Nephron (organoid): ENCODE measurements around the gene TMEM120B.
A peak's percentile ranks its signal among the peaks of the same experiment; 100 is the strongest.
"Not testable (repeated sequence)": the region's sequence is repeated elsewhere in the genome, so short reads cannot be mapped to it uniquely, and the experiment has no call there.

Experiments
- H3K27ac Mint-ChIP-seq, 3 experiments: 2 replicates each; pipeline ENCODE4 v1.8.0; 2020; ENCODE audit warnings: mixed read lengths in 3 of 3, mild to moderate bottlenecking in 2 of 3, moderate library complexity in 1 of 3
- H3K27me3 Mint-ChIP-seq: 2 replicates; pipeline ENCODE4 v1.8.0; 2021; ENCODE audit warnings: low read depth, mild to moderate bottlenecking, moderate library complexity, mixed read lengths
- H3K36me3 Mint-ChIP-seq: 2 replicates; pipeline ENCODE4 v1.8.0; 2020; ENCODE audit warnings: low read depth, mixed read lengths
- H3K4me1 Mint-ChIP-seq: 2 replicates; pipeline ENCODE4 v1.8.0; 2020; ENCODE audit warnings: mixed read lengths
- H3K4me3 Mint-ChIP-seq, 3 experiments: 2 replicates each; pipeline ENCODE4 v1.8.0; 2020; ENCODE audit warnings: mild to moderate bottlenecking in 3 of 3, mixed read lengths in 3 of 3, moderate library complexity in 2 of 3
- H3K9me3 Mint-ChIP-seq: 2 replicates; pipeline ENCODE4 v1.8.0; 2020; ENCODE audit warnings: mixed read lengths
- TF ChIP-seq, protein P1 (sequence below), 3 experiments: fragments of 200-600 bp; sonication (generic); IDR thresholded peaks; one replicate each; pipeline ENCODE4 v1.5.0; 2021; ENCODE audit warnings: antibody characterized with exemption in 3 of 3; ENCODE audit not compliant: unreplicated experiment in 3 of 3

Gene TMEM120B

DNA sequence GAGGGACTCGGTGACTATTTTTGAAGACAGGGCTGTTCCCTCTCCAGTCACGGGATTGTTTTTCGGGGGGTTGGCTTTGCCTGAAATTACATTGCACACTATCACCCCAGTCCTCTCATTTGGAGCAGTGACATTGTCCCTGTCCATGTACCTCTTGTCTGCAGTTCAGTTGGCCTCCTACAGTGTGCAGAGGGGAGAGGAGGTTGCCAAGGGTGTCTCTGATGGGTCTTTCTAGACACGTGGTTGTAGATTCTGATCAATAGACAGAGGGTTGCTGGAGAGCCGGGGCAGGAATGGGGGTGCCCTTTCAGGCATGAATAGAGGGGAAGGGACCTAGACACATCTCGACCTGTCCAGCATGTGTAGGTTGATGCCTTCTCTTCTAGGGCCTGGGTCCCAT lies 1.2 kb downstream of the TMEM120B start:
- H3K27me3 Mint-ChIP-seq: no peaks in the 10 kb centered on the region
- H3K4me3 Mint-ChIP-seq: peak overlapping the region; percentile 85 to 92 (median 90)
- H3K9me3 Mint-ChIP-seq: peaks cover 3% of the 10 kb centered on the region
- H3K27ac Mint-ChIP-seq: peak overlapping the region; percentile 69 to 96 (median 70)
- H3K36me3 Mint-ChIP-seq: peaks cover 6% of the 10 kb centered on the region
- TF ChIP-seq, protein P1, sequence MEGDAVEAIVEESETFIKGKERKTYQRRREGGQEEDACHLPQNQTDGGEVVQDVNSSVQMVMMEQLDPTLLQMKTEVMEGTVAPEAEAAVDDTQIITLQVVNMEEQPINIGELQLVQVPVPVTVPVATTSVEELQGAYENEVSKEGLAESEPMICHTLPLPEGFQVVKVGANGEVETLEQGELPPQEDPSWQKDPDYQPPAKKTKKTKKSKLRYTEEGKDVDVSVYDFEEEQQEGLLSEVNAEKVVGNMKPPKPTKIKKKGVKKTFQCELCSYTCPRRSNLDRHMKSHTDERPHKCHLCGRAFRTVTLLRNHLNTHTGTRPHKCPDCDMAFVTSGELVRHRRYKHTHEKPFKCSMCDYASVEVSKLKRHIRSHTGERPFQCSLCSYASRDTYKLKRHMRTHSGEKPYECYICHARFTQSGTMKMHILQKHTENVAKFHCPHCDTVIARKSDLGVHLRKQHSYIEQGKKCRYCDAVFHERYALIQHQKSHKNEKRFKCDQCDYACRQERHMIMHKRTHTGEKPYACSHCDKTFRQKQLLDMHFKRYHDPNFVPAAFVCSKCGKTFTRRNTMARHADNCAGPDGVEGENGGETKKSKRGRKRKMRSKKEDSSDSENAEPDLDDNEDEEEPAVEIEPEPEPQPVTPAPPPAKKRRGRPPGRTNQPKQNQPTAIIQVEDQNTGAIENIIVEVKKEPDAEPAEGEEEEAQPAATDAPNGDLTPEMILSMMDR (IDR thresholded peaks at IDR 0.05; ENCODE audit: unreplicated experiment in 3 of 3): no peak
- peaks cover 42% of the 10 kb centered on the region for H3K4me1 Mint-ChIP-seq

DNA sequence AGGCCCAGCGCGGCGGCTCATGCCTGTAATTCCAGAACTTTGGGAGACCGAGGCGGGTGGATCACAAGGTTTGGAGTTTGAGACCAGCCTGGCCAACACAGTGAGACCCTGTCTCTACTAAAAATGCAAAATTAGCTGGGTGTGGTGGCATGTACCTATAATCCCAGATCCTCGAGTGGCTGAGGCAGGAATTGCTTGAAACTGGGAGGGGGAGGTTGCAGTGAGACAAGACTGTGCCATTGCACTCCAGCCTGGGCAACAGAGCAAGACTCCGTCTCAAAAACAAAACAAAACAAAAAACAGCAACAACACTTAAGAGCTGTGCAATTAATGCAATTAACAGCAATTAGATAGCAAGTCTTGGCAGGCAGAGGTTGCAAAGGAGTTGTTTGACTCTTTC lies 2.5 kb downstream of the TMEM120B start:
- Mint-ChIP-seq H3K4me3 (peak overlapping the region in 2 of 3 experiments; percentile 90 to 92), H3K4me1 (peaks cover 42% of the 10 kb centered on the region), H3K27ac (peak overlapping the region in 2 of 3 experiments; percentile 17 to 54)
- not testable (repeated sequence) for H3K27me3 Mint-ChIP-seq, H3K9me3 Mint-ChIP-seq, H3K36me3 Mint-ChIP-seq

DNA sequence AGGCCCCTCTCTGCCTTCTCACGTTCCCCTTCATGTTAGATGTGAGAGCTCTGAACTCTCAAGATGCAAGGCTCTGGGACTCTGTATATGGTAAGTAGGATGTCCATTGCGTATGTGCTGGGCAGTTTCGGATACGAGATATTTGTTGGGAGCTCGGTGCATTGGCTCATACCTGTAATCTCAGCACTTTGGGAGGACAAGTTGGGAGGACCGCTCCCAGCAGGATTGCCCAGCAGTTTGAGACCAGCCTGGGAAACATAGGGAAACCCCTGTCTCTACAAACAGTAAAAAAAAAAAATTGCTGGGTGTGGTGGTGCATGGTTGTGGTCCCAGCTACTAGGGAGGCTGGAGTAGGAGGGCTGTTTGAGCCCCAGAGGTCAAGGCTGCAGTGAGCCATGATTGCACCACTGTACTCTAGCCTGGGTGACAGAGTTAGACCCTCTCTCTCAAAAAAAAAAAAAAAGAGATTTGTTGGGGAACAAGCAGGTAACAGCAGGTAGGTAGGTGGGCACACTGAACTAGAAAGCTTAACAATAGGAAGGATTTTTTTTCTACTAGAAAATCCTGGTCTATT lies 3.4 kb downstream of the TMEM120B start:
- H3K9me3 Mint-ChIP-seq: peaks cover 3% of the 10 kb centered on the region
- H3K27me3 Mint-ChIP-seq: no peaks in the 10 kb centered on the region
- H3K36me3 Mint-ChIP-seq: peaks cover 9% of the 10 kb centered on the region
- TF ChIP-seq, protein P1 (IDR thresholded peaks at IDR 0.05; ENCODE audit: unreplicated experiment in 3 of 3): no peak
- peaks cover 42% of the 10 kb centered on the region for H3K4me1 Mint-ChIP-seq
- peak overlapping the region; percentile 8 to 62 (median 21) for H3K4me3 Mint-ChIP-seq
- H3K27ac Mint-ChIP-seq: peak overlapping the region in 1 of 3 experiments; percentile 54

DNA sequence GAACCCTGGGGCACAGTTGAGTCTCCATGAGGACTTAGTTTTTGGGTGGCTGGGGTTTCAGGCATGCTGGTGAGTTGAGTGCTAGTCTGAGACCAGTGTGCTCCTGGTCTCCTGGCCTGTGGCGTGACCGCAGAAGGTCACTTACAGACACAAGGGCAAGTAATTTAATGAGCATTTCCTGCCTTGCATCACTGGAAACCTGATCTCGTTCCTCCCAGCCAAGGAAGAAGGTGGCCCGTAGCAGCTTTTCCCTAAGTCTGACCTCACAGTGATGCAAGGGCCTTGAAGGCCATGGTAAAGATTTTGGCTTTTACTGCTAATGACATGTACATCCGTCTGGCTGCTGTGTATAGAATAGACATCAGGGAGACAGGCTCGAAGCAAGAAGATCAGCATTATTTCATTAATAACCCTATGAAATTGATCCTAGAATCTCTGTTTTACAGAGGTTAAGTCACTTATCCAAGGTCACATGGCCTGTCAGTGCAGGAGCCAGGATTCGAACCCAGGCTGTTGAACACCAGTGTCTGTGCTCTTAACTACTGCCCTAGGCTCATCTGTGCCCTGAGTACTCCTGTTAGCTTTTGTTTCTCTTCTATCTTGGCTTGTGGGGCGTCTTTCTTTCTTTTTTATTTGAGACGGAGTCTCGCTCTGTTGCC lies 4.6 kb downstream of the TMEM120B start:
- TF ChIP-seq, protein P1 (IDR thresholded peaks at IDR 0.05; ENCODE audit: unreplicated experiment in 3 of 3): no peak
- H3K9me3 Mint-ChIP-seq: no peaks in the 10 kb centered on the region
- peaks cover 9% of the 10 kb centered on the region for H3K36me3 Mint-ChIP-seq
- peak overlapping the region; percentile 31 to 64 (median 42) for H3K4me3 Mint-ChIP-seq
- no peaks in the 10 kb centered on the region for H3K27me3 Mint-ChIP-seq
- H3K4me1 Mint-ChIP-seq: peaks cover 36% of the 10 kb centered on the region
- peak overlapping the region; percentile 15 to 79 (median 37) for H3K27ac Mint-ChIP-seq

DNA sequence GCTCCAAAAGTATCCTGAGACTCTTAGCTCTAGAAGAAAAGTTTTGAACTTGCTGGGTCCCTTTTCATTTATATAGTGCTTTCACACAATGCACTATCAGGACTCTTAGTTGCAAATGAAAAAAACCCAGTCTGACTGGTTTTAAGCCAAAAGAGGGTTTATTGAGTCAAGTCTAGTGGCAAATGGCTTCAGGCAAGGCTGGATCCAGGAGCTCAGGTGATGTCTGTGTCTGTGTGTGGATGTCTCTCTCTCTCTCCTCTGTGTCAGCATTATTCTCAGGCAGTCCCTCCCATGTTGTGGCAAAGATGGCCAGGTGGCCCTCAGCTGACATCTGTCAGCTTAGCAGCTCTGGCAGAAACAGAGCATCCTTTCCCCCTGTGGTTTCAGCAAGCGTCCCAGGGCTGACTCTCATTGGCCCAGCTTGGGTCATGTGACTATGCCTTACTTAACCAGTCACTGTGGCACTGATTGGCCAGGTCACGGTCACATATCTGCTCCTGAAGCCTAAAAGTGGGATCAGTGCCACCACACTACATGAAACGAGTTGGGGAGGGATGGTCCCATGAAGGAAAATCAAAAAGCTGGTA lies 6.2 kb downstream of the TMEM120B start:
- H3K36me3 Mint-ChIP-seq: peaks cover 9% of the 10 kb centered on the region
- no peaks in the 10 kb centered on the region for H3K9me3 Mint-ChIP-seq
- TF ChIP-seq, protein P1 (IDR thresholded peaks at IDR 0.05; ENCODE audit: unreplicated experiment in 3 of 3): no peak
- no peak overlapping the region for H3K27ac Mint-ChIP-seq
- H3K4me1 Mint-ChIP-seq: peaks cover 28% of the 10 kb centered on the region
- no peak overlapping the region for H3K4me3 Mint-ChIP-seq
- H3K27me3 Mint-ChIP-seq: no peaks in the 10 kb centered on the region

DNA sequence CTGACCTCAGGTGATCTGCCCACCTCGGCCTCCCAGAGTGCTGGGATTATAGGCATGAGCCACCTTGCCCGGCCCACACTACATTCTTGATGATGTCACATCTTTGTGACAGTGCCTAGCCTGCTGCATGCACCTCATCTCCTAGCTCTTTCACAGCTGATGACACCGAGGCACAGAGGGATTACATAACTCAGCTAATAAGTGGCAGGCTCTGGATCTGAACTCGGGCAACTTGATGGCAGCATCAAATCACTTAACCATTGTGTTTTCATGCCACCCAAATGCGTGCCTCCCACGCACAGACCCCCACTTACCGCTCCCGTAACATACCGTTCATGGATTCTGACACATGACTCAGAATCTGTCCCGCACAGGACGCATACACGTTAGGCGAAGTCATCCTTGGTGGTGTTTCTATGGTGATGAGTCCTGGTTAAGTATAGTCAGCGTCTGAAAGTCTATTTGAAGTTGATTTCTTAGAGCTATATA lies 7.4 kb downstream of the TMEM120B start:
- Mint-ChIP-seq H3K27me3 (no peaks in the 10 kb centered on the region), H3K9me3 (no peaks in the 10 kb centered on the region), H3K4me1 (peaks cover 20% of the 10 kb centered on the region), H3K4me3 (no peak overlapping the region), H3K36me3 (peaks cover 9% of the 10 kb centered on the region), H3K27ac (no peak overlapping the region)
- TF ChIP-seq, protein P1 (IDR thresholded peaks at IDR 0.05; ENCODE audit: unreplicated experiment in 3 of 3): no peak
